Fibroblast of the conjunctiva (primary cell): Measurements from ENCODE around the gene NCAM2.

Experiments
- DNase-seq: peaks from one replicate; pipeline ENCODE4 v3.0.0-alpha.2; 2010; ENCODE audit warnings: low read depth

NCAM2 gene

DNA sequence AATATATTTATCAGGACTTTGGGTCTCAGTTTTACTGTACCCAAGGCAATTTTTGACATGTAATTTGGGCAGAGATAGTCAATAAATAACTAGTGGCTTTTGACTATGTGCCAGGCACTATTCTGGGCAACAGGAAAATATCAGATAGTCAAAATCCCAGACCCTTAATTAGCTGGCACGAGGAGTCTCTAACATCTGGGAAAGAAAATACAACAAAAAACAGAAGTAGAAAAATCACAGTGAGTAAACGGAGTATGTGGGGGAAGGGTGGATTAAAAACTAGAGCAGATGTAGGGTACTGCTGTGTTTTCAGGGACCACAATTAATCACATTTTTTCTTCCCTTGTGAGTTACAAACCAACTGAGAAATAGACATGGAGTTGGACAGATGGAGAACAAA lies 217.8 kb downstream of the NCAM2 start:
- no peak for DNase-seq

GRCh38 chr21:21226472-21226871 lies 228.3 kb downstream of the NCAM2 start:
- no peak for DNase-seq

GRCh38 chr21:21230672-21231071 lies 232.5 kb downstream of the NCAM2 start:
- DNase-seq, result no peak

- no peak for DNase-seq
These were observed 233.7 kb downstream of the NCAM2 start for GRCh38 chr21:21231913-21232312.

DNA sequence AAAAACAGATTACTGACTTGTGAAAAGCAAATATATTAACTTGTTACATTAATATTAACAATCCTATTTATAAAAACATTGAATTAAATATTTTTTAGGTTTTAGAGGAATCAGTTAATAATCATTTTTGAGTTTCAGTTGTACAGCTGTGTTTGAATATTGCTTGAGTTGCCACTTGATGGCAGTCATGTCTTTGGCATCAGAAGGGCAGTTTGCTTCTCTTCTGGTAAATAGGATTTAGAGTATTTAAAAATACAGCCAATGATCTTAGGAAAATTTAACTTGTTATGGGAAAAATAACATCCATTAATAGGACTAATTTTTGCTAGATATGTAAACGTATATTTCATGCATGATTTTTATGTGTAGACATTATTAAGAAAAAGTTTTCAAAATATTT lies 234.1 kb downstream of the NCAM2 start:
- peak; percentile 62 for DNase-seq

DNA sequence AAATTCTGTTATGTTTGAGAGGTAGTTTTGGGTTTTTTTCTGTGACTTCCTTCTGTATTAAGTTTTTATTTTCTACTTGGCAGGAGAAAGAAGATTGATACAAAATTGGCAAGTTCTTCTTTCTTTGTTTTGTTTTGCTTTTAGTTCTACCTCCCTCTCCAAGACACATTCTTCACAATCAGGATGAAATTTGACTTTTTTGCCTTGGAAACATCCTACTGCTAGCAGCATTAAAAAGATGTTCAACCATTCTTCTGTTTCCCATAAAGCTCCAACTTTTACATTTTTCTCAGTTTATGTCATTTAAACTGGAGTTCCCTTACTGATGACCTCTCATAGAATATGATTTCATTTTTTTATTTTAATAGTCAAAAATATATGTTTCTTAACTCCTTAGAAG lies 234.8 kb downstream of the NCAM2 start:
- DNase-seq, result no peak

GRCh38 chr21:21236996-21237395 lies 238.8 kb downstream of the NCAM2 start:
- no peak for DNase-seq

DNA sequence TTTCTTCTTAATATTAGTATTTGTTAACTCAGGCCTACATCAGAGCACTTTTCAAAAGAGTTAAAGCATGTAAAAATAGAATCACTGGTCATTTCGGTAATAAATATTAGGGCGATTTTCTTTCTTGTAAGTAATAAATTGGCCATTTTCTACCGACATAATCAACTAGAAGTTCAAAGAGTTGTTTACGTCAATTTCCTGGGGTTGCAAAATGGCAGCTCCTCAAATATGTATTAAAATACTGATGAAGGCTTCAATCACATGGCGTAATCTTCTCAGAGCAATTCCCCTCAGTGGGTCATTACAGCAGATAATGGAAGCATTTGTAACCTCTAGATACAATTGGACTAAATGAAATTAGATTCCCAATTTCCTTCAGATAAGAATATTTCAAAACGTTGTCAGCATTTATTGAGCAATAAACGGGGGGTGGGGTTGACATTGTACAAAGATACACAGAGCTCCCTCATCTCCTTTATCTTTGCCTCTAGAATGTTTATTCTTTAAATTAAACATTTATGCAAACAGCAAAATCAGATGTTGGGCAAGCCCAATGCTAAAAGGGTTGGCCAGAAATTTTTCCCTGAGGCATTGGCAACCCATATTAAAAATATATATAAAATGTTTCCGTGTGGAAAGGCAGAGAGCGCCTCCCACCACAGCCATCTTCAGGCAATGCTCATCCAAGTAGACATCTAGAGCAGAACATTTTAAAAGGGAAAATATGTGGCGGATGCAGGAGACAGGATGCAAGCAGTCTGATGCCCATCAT lies 240.6 kb downstream of the NCAM2 start:
- no peak for DNase-seq

GRCh38 chr21:21241391-21241790 lies 243.2 kb downstream of the NCAM2 start:
- no peak for DNase-seq

DNA sequence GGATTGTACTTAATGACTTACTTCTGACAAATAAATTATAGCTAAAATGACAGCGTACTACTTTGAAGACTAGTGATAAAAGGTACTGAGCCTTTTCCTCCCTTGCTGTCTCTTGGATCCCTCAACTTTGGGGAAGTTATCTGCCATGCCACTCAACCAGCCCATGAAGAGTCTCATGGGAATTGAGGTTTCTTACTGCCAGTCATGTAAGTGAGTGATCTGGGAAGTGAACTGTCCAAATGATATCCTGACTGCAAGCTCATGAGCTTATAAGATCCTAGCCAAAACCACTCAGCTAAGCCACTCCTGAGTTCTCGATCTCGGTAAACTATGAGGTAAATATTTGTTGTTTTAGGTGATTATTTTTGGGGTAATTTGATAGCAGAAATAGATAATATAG lies 247.8 kb downstream of the NCAM2 start:
- no peak for DNase-seq

GRCh38 chr21:21247424-21247823 lies 249.2 kb downstream of the NCAM2 start:
- DNase-seq, result no peak

- DNase-seq, result no peak
These were observed 263.8 kb downstream of the NCAM2 start for GRCh38 chr21:21262048-21262447.

DNA sequence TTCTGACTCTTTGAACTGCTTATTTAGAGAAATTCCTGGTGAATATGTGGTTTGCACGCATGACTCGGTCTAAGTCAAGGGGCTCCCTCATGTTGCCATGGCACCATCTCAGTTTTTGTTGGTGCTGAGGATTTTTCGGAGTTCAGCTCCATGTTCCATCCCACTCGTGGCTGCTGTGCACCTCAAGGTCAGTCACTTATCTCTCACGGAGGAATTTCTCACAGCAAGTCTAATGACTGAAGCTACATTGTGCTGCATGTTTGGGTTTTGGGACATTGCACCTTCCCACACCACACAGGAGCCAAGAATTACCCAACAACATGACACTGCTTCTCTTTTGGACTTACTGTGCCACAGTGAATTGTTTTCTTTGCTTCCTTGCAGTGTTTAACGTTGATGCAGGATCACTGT lies 269.9 kb downstream of the NCAM2 start:
- DNase-seq, result no peak

DNA sequence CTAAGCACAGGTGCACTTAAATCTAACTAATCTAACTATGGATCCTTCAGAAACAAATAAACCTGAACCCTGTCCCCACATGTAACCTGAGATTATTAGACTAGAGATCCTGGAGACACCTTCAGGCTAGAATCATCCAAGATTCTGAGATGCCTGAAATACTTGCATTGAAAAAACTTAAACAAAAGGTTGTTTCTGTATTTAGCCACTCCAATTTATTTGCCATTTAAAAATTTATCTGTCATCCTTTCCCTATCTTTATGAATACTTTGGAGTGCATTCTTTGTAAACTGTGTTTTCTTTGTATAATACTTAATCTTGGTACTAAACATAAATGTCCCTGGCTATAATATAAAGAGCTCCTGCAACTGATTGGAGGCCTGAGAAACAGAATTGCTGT lies 270.7 kb downstream of the NCAM2 start:
- DNase-seq, result no peak

- DNase-seq, result no peak
These were observed 281.1 kb downstream of the NCAM2 start for GRCh38 chr21:21279193-21279901.

GRCh38 chr21:21283810-21284209 lies 285.6 kb downstream of the NCAM2 start:
- no peak for DNase-seq

GRCh38 chr21:21286170-21286798 lies 288.1 kb downstream of the NCAM2 start:
- DNase-seq, result no peak

DNA sequence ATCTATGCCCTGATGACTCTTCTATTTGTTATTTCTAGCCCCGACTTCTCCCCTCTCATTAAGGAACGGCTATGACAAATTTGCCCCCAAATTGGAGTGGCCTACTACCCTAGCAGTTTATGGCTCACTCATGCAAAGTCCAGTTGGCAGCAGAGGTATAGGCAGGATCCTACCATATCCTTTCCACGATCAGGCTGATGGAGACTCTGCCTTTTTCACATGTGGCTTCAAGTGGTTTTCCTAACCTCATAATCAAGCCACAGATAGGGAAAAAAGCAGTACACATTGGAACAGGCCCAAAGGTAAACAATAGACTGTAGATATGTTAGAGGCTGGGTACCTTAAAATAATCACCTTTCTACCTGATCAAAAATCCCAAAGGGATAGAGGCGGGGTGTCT lies 292.5 kb downstream of the NCAM2 start:
- no peak for DNase-seq

DNA sequence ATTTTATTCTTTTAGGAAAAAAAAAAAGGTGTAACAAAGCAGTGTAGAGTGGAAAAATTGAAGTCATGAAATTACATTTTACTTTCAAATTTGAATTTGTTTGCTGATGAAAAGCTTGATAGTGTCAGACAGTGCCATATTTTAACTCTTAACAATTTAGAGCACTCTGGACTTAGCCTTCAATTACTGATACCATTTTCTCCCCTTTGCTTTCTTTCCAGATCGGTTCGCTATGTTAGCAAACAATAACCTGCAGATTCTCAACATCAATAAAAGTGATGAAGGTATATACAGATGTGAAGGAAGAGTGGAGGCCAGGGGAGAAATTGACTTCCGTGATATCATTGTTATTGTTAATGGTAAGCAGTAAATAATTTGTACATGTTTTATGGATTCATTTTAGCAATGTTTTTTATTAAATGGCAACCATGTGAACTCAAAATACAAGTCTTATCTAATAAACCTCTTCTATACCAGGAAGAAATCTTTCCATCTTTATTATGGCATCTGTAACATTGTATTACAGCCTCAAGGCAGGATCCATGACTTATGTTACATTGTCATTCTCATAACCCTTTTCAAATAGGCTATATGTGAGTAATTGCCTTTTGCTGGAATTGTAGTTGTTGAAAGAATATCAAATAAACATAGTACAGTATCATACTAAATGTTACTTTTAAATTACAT lies 293.8 kb downstream of the NCAM2 start:
- no peak for DNase-seq

DNA sequence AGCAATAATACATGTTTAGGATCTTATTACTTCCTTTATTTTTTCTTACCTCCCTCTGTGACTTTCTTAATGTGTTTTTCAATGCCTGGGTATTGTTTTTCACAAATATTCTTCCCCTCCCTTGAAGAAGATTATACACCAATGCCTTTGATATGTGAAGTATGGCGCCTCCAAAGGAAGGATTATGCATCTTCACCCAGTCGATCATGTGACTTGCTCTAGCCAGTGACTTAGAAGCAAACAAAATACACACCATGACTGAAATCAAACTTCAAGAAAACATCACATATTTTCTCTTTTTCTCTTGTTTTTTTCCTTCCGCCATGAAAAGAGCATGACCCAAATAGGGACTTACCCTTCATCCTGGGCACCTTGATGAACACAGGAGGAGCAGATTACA lies 297.1 kb downstream of the NCAM2 start:
- no peak for DNase-seq

DNA sequence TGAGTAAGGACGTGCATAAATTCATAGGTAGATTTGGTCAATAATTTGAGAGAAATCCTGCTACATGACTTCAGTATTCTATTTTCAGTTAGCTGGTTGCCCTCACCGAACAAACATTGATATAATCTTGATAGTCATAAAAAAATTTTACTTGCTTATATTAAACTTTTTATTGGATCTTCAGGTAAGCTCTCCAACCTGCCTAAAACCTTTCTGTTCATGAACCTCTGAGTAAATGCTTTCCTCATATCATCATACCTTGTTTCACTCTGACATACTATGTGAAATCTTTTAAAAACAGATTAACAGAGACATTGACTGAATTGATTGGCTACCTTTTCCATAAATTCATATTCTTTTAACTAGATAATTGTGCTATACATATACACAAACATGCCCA lies 299.0 kb downstream of the NCAM2 start:
- DNase-seq, result no peak

DNA sequence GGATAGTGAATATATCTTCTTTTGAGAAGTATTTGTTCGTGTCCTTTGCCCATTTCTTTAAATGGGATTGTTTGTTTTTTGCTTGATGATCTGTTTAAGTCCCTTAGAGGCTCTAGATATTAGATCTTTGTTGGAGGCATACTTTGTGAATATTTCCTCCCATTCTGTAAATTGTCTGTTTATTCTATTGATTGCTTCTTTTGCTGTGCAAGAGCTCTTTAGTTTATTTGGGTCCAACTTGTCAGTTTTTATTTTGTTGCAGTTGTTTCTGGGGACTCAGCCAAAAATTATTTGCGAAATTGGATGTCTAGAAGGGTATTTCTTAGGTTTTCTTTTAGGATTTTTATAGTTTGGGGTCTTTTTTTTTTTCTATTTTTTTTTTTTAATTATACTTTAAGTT lies 302.8 kb downstream of the NCAM2 start:
- DNase-seq, result no peak

GRCh38 chr21:21309510-21309909 lies 311.3 kb downstream of the NCAM2 start:
- no peak for DNase-seq
